Spleen (tissue), 7 donors: Measurements from ENCODE around the gene SPAG17.

Experiments used
- CTCF ChIP-seq, 11 experiments: fragments of 200-600 bp in 7 of 11; fragments of 450-650 bp in 4 of 11; sonication (generic) in 4 of 11; IDR thresholded peaks in 8 of 11; conservative IDR thresholded peaks in 3 of 11; 1 replicate in 7 of 11; 2 replicates in 4 of 11; pipeline versions ENCODE4 v1.4.0 to v1.8.0; 2016 to 2021; ENCODE audit warnings: antibody characterized with exemption in 11 of 11, inconsistent platforms in 4 of 11, mild to moderate bottlenecking in 1 of 11
- POLR2A ChIP-seq, 3 donors: fragments of 450-650 bp; IDR thresholded peaks; one replicate each; pipeline ENCODE4 v1.5.1; 2017; ENCODE audit warnings: antibody characterized with exemption in 3 of 3, mild to moderate bottlenecking in 1 of 3
- POLR2AphosphoS5 ChIP-seq, 3 donors: sonication (generic); formaldehyde crosslinking; IDR thresholded peaks; one replicate each; pipeline ENCODE4 v1.5.1; 2017; ENCODE audit warnings: antibody characterized with exemption in 3 of 3
- donor health status: DM: no; HTN: no; CAD: no; lungs with moderate emphysema.
- donor health status: DM: no; HTN: no; CAD: no.
- donor health status: DM: no; HTN: no; CAD: no.

- TF ChIP-seq POLR2A (IDR thresholded peaks at IDR 0.05) = no peak
- TF ChIP-seq POLR2AphosphoS5 (IDR thresholded peaks at IDR 0.05) = no peak
- TF ChIP-seq CTCF (IDR thresholded peaks at IDR 0.05 in 8 of 11, conservative IDR thresholded peaks at IDR 0.05 in 3 of 11) = no peak
Measured at GRCh38 chr1:118190561-118190960, 5.5 kb upstream of the SPAG17 start.
